ENCODE results near the gene ANKRD33.

ANKRD33 gene

GRCh38 chr12:51898506-51898905, 10.6 kb downstream of the ANKRD33 start:
- H3K27me3 ChIP-seq (replicated peaks; ENCODE audit: insufficient read depth, low read length), result no peaks in the 10 kb centered on the region; the same call in 1 of the 2 replicates
- no peak overlapping the region for H2AFZ ChIP-seq (ENCODE audit: low read length)

GRCh38 chr12:51898937-51899336, 11.0 kb downstream of the ANKRD33 start:
- Histone ChIP-seq H3K4me2 (ENCODE audit: low read depth, low read length) (no peak overlapping the region), H3K27ac (ENCODE audit: low read length) (no peak overlapping the region), H3K4me3 (ENCODE audit: low read length) (no peak overlapping the region), H3K9me3 (replicated peaks; ENCODE audit: insufficient read depth, low read length) (no peaks in the 10 kb centered on the region), H3K79me2 (ENCODE audit: low read length) (no peaks in the 10 kb centered on the region), H2AFZ (ENCODE audit: low read length) (no peak overlapping the region), H4K20me1 (ENCODE audit: insufficient read depth, low read length) (no peaks in the 10 kb centered on the region), H3F3A (ENCODE audit: insufficient read depth, low read length) (no peaks in the 10 kb centered on the region), H3K9ac (ENCODE audit: low read length) (no peak overlapping the region), H3K4me1 (ENCODE audit: low read length) (no peaks in the 10 kb centered on the region), H3K9me2 (replicated peaks; ENCODE audit: insufficient read depth, low read length) (no peaks in the 10 kb centered on the region), H3K27me3 (replicated peaks; ENCODE audit: insufficient read depth, low read length) (no peaks in the 10 kb centered on the region; the same call in 1 of the 2 replicates), H3K36me3 (replicated peaks; ENCODE audit: insufficient read depth, low read length) (no peaks in the 10 kb centered on the region)
- no peak for TF ChIP-seq EZH2phosphoT487 (IDR thresholded peaks at IDR 0.05; ENCODE audit: low read length)
- no peak for TF ChIP-seq EZH2 (optimal IDR thresholded peaks at IDR 0.05; ENCODE audit: low read depth, low read length)
- TF ChIP-seq CTCF (IDR thresholded peaks at IDR 0.05; ENCODE audit: low read length), result no peak
- DNase-seq, result no peak

More at GRCh38 chr12:51898506-51898905, 10.6 kb downstream of the ANKRD33 start:
- Histone ChIP-seq H3K27ac (ENCODE audit: low read length) (no peak overlapping the region), H3F3A (ENCODE audit: insufficient read depth, low read length) (no peaks in the 10 kb centered on the region), H3K4me1 (ENCODE audit: low read length) (no peaks in the 10 kb centered on the region), H3K9ac (ENCODE audit: low read length) (no peak overlapping the region), H3K36me3 (replicated peaks; ENCODE audit: insufficient read depth, low read length) (no peaks in the 10 kb centered on the region), H3K9me2 (replicated peaks; ENCODE audit: insufficient read depth, low read length) (no peaks in the 10 kb centered on the region), H3K4me2 (ENCODE audit: low read depth, low read length) (no peak overlapping the region), H3K9me3 (replicated peaks; ENCODE audit: insufficient read depth, low read length) (no peaks in the 10 kb centered on the region), H3K79me2 (ENCODE audit: low read length) (no peaks in the 10 kb centered on the region), H3K4me3 (ENCODE audit: low read length) (no peak overlapping the region), H4K20me1 (ENCODE audit: insufficient read depth, low read length) (no peaks in the 10 kb centered on the region)
- no peak for DNase-seq
- TF ChIP-seq CTCF (IDR thresholded peaks at IDR 0.05; ENCODE audit: low read length), result no peak
- TF ChIP-seq EZH2phosphoT487 (IDR thresholded peaks at IDR 0.05; ENCODE audit: low read length), result no peak
- TF ChIP-seq EZH2 (optimal IDR thresholded peaks at IDR 0.05; ENCODE audit: low read depth, low read length), result no peak

GRCh38 chr12:51900323-51900889, 12.5 kb downstream of the ANKRD33 start:
- H2AFZ ChIP-seq (ENCODE audit: low read length), result no peak overlapping the region
- H3K4me3 ChIP-seq (ENCODE audit: low read length), result no peak overlapping the region
- H3K4me2 ChIP-seq (ENCODE audit: low read depth, low read length), result no peak overlapping the region
- H3K9ac ChIP-seq (ENCODE audit: low read length), result no peak overlapping the region
- H3K9me3 ChIP-seq (replicated peaks; ENCODE audit: insufficient read depth, low read length), result no peaks in the 10 kb centered on the region
- no peak overlapping the region for H3K27ac ChIP-seq (ENCODE audit: low read length)
- no peaks in the 10 kb centered on the region for H4K20me1 ChIP-seq (ENCODE audit: insufficient read depth, low read length)
- H3F3A ChIP-seq (ENCODE audit: insufficient read depth, low read length), result no peaks in the 10 kb centered on the region
- H3K36me3 ChIP-seq (replicated peaks; ENCODE audit: insufficient read depth, low read length), result no peaks in the 10 kb centered on the region
- DNase-seq, result no peak
- H3K27me3 ChIP-seq (replicated peaks; ENCODE audit: insufficient read depth, low read length), result no peaks in the 10 kb centered on the region; the same call in 1 of the 2 replicates
- no peak for TF ChIP-seq EZH2 (optimal IDR thresholded peaks at IDR 0.05; ENCODE audit: low read depth, low read length)
- no peak for TF ChIP-seq EZH2phosphoT487 (IDR thresholded peaks at IDR 0.05; ENCODE audit: low read length)
- no peak for TF ChIP-seq CTCF (IDR thresholded peaks at IDR 0.05; ENCODE audit: low read length)
- H3K79me2 ChIP-seq (ENCODE audit: low read length), result no peaks in the 10 kb centered on the region
- H3K4me1 ChIP-seq (ENCODE audit: low read length), result no peaks in the 10 kb centered on the region
- no peaks in the 10 kb centered on the region for H3K9me2 ChIP-seq (replicated peaks; ENCODE audit: insufficient read depth, low read length)
